GM12801 (cell line): ENCODE results near the gene AGFG1.

ENCODE experiments used
- CTCF ChIP-seq: IDR thresholded peaks from one replicate; pipeline ENCODE4 v1.5.1; 2011; ENCODE audit warnings: control low read depth; ENCODE audit not compliant: insufficient read length; ENCODE audit errors: extremely low read depth

Gene AGFG1

DNA sequence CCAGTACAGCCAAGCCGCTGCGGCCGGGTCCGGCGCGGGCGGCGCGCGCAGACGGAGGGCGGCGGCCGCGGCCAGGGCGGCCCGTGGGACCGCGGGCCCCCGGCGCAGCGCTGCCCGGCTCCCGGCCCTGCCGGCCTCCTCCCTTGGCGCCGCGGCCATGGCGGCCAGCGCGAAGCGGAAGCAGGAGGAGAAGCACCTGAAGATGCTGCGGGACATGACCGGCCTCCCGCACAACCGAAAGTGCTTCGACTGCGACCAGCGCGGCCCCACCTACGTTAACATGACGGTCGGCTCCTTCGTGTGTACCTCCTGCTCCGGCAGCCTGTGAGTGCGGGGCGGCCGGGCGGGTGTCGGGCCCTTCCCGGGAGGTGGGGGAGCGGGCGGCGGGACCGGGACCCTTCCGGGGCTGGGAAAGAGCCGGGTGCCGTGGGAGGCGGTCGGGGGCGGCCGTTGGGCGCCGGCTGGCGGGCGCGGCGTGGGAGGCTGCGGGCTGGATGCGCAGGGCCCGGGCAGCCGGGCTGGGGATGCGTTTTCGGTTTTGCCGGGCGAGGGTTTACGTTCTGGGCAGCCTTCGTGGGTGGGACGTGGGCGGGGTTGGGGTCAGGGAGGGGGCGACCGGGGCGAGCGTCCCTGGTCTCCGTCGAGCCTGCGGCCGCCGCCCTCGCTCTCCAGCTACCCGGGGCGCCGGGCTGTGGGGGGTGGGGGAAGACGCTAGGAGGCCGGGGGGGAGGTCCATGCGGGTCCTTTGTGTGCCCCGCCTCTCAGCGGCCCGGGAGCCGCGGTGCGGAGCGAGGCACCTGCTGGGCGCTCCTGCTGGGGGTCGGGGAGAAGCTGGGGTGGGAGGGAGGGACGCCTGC lies 537 bp downstream of the AGFG1 start:
- TF ChIP-seq CTCF, result no peak

GRCh38 chr2:227473122-227473461 lies 1.1 kb downstream of the AGFG1 start:
- no peak for TF ChIP-seq CTCF

GRCh38 chr2:227473806-227474205 lies 1.9 kb downstream of the AGFG1 start:
- no peak for TF ChIP-seq CTCF

- TF ChIP-seq CTCF, result no peak
Observed at GRCh38 chr2:227474410-227474809, 2.5 kb downstream of the AGFG1 start.

DNA sequence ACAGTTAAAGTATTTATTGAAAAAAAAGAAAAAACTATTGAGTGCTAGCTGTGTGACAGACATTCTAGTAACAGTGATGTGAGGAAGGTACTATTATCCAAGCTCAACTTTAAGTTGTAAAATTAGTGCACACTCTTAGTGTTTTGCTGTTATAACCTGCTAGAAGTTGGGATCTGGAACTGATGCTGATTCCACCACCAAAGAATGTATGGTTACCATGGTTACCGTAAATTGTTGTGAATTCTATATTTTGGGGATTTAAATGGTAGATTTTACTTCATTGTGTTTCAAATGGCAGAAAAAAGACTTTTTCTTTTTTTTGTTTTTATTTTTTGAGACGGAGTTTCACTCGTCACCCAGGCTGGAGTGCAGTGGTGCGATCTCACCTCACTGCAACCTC lies 5.3 kb downstream of the AGFG1 start:
- no peak for TF ChIP-seq CTCF

GRCh38 chr2:227479865-227480475 lies 8.0 kb downstream of the AGFG1 start:
- no peak for TF ChIP-seq CTCF

- no peak for TF ChIP-seq CTCF
Observed at GRCh38 chr2:227480528-227480927, 8.6 kb downstream of the AGFG1 start.
